OCI-LY3 (cell line): ENCODE results near the gene KLRG1.

ENCODE experiments used
- H2AFZ ChIP-seq: fragments of 200-600, 300-600 bp; shearing (Covaris generic); 2 replicates; pipeline ENCODE4 v1.6.0; 2014; ENCODE audit warnings: antibody characterized with exemption, low read depth, low read length
- H3K27ac ChIP-seq: fragments of 200-600, 300-600 bp; sonication (generic); 2 replicates; pipeline ENCODE4 v1.5.1; 2014; ENCODE audit warnings: mild to moderate bottlenecking, low read length, moderate library complexity, mixed read lengths
- H3K27me3 ChIP-seq: fragments of 200-600, 300-600 bp; sonication (generic); 2 replicates; pipeline ENCODE4 v1.6.1; 2014; ENCODE audit warnings: low read depth, low read length, mixed read lengths
- H3K36me3 ChIP-seq: fragments of 200-600, 300-600 bp; sonication (generic); replicated peaks from 2 replicates; pipeline ENCODE3; 2014; ENCODE audit warnings: low read depth, low read length, mixed read lengths
- H3K4me1 ChIP-seq: fragments of 300-600, 200-600 bp; sonication (generic); 2 replicates; pipeline ENCODE4 v1.6.1; 2014; ENCODE audit warnings: low read length, mixed read lengths
- H3K4me2 ChIP-seq: fragments of 200-600, 300-600 bp; sonication (generic); 2 replicates; pipeline ENCODE4 v1.6.1; 2014; ENCODE audit warnings: low read length, mixed read lengths
- H3K4me3 ChIP-seq: fragments of 300-600, 200-600 bp; sonication (generic); 2 replicates; pipeline ENCODE4 v1.5.1; 2014; ENCODE audit warnings: antibody characterized with exemption, mild to moderate bottlenecking, low read length, moderate library complexity
- H3K79me2 ChIP-seq: fragments of 300-600, 200-600 bp; shearing (Covaris generic); 2 replicates; pipeline ENCODE4 v1.6.1; 2014; ENCODE audit warnings: mild to moderate bottlenecking, low read length, mixed read lengths
- H3K9ac ChIP-seq: fragments of 300-600, 200-600 bp; shearing (Covaris generic); 2 replicates; pipeline ENCODE4 v1.6.0; 2014; ENCODE audit warnings: mild to moderate bottlenecking, low read length, moderate library complexity
- H3K9me3 ChIP-seq: fragments of 200-600, 300-600 bp; shearing (Covaris generic); 2 replicates; pipeline ENCODE4 v1.6.1; 2014; ENCODE audit warnings: low read length, mixed read lengths; ENCODE audit not compliant: insufficient read depth
- H4K20me1 ChIP-seq: fragments of 200-600, 300-600 bp; sonication (generic); 2 replicates; pipeline ENCODE4 v1.6.1; 2016; ENCODE audit warnings: low read length, mixed read lengths; ENCODE audit not compliant: insufficient read depth
- CTCF ChIP-seq: fragments of 200-600, 300-600 bp; sonication (generic); IDR thresholded peaks from 2 replicates; pipeline ENCODE4 v1.5.1; 2014; ENCODE audit warnings: antibody characterized with exemption, low read length, low read depth
- EZH2phosphoT487 ChIP-seq: fragments of 200-600 bp; shearing (Covaris generic); IDR thresholded peaks from 2 replicates; pipeline ENCODE4 v1.6.1; 2018; ENCODE audit warnings: antibody characterized with exemption, mixed run types, low read depth

The KLRG1 gene

DNA sequence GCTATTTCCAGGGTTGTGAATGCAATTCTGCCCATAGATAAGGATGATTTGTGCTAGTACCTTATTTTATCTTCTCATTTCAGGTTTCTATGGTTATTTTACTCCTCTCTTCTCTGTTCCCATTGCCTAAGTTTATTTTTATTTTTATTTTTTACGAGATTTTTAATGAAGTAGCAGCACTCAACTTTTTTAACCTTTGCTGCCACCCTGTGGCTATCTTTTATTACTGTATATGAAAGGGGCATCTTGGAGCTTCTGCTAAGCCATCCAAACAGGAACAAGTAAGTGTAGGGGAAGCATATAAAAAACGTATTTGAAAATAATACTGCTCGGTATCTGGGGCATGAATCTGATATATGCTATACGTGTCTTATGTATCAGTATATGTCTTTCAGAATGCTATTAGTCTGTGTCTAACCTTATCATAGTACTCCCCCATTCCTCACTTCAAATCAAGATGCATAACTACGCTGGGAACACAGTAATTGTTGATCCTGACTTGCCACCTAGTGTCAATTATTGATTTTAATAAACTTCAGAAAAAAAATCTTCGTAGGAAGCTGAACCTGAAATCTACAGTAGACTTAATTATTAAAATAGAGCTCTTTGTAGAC, 60.3 kb downstream of the KLRG1 start:
- Histone ChIP-seq H3K4me3 (no peak overlapping the region), H3K79me2 (no peaks in the 10 kb centered on the region), H3K36me3 (no peaks in the 10 kb centered on the region), H3K4me1 (peaks cover 22% of the 10 kb centered on the region), H3K27ac (no peak overlapping the region), H3K27me3 (no peaks in the 10 kb centered on the region), H3K4me2 (peak overlapping the region; percentile 27; the same call in 1 of the 2 replicates), H3K9me3 (no peaks in the 10 kb centered on the region), H4K20me1 (no peaks in the 10 kb centered on the region), H2AFZ (no peak overlapping the region), H3K9ac (no peak overlapping the region)
- TF ChIP-seq CTCF (peak; percentile 72), EZH2phosphoT487 (no peak)

- Histone ChIP-seq H3K4me3 (no peak overlapping the region), H3K4me2 (peak overlapping the region; percentile 29), H4K20me1 (no peaks in the 10 kb centered on the region), H2AFZ (no peak overlapping the region), H3K4me1 (peaks cover 22% of the 10 kb centered on the region), H3K79me2 (no peaks in the 10 kb centered on the region), H3K27me3 (no peaks in the 10 kb centered on the region), H3K36me3 (no peaks in the 10 kb centered on the region), H3K27ac (no peak overlapping the region), H3K9ac (no peak overlapping the region), H3K9me3 (no peaks in the 10 kb centered on the region)
- TF ChIP-seq EZH2phosphoT487 (no peak), CTCF (no peak)
Measured at GRCh38 chr12:9050521-9051157, 61.3 kb downstream of the KLRG1 start.

- peak overlapping the region; percentile 29 for H3K4me2 ChIP-seq
- H3K9me3 ChIP-seq: no peaks in the 10 kb centered on the region
- no peaks in the 10 kb centered on the region for H4K20me1 ChIP-seq
- H3K4me1 ChIP-seq: peaks cover 22% of the 10 kb centered on the region
- 0 out of 2 replicates have a peak overlapping the region, but pooled peaks have one; percentile 42 for H2AFZ ChIP-seq
- H3K4me3 ChIP-seq: no peak overlapping the region
- H3K9ac ChIP-seq: no peak overlapping the region
- no peaks in the 10 kb centered on the region for H3K27me3 ChIP-seq
- TF ChIP-seq CTCF (no peak; the same call in 1 of the 2 replicates), EZH2phosphoT487 (no peak)
- no peaks in the 10 kb centered on the region for H3K79me2 ChIP-seq
- H3K36me3 ChIP-seq: no peaks in the 10 kb centered on the region
- H3K27ac ChIP-seq: no peak overlapping the region
Measured at GRCh38 chr12:9051158-9051550, 61.8 kb downstream of the KLRG1 start.

DNA sequence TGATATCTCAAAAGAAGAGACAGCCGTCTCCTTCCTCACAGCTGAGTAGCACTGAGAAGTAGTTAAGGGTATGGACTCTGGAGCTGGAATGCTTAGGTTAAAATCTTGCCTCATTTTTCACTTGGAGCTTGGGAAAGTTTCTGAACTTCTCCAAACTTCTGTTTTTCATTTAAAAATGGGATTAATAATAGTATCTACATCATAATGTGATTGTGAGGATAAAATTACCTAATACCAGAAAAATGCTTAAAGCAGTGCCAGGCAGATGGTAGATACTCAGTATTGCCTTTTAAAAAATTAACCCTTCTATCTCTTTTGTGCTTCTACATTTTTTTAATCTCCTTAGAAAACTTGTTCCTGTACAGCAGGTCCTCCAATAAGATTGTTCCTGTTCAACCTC, 63.3 kb downstream of the KLRG1 start:
- no peak overlapping the region for H3K4me3 ChIP-seq
- no peaks in the 10 kb centered on the region for H3K27me3 ChIP-seq
- peaks cover 22% of the 10 kb centered on the region for H3K4me1 ChIP-seq
- TF ChIP-seq EZH2phosphoT487 (no peak), CTCF (no peak)
- no peak overlapping the region for H2AFZ ChIP-seq
- H3K36me3 ChIP-seq: no peaks in the 10 kb centered on the region
- no peaks in the 10 kb centered on the region for H4K20me1 ChIP-seq
- H3K4me2 ChIP-seq: no peak overlapping the region
- H3K79me2 ChIP-seq: no peaks in the 10 kb centered on the region
- no peak overlapping the region for H3K27ac ChIP-seq
- H3K9ac ChIP-seq: no peak overlapping the region
- no peaks in the 10 kb centered on the region for H3K9me3 ChIP-seq
